ENCODE data around the gene DST.

The DST gene

DNA sequence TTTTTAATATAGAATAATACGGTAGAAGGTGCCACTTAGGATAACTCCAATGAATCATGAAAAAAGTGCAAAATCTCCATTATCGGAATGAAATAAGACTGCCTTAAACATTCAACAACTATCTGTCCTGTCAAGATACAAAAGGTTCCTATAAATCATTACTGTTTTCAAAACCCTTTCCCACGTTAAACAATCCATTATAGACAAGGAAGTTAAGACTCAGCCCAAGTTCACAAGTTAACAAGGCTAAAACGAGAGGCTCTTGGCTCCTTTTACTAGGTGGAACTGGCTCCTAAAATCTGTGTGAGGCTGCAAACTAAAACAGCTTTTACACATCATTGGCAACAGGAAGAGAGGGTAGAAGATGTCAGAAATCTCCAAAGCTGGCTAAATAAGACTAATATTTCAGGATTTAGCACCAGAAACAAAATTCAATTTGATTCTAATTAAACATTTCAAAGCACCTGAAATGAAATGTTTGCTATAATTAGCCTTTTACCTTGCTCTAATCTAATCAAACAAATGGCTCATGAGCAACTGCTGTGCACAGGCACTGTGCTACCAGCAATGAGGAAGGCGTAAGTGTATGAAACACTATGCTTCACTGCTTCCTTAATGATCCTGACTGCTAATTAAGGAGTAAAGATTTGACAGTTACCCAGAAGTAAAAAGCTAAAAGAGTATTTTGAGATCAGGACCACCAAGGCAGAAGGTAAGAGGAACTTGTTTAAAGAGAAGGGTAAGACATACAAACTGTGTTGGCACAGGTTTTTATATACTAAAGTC lies 109.7 kb downstream of the DST start:
- DNase-seq = no peak

DNA sequence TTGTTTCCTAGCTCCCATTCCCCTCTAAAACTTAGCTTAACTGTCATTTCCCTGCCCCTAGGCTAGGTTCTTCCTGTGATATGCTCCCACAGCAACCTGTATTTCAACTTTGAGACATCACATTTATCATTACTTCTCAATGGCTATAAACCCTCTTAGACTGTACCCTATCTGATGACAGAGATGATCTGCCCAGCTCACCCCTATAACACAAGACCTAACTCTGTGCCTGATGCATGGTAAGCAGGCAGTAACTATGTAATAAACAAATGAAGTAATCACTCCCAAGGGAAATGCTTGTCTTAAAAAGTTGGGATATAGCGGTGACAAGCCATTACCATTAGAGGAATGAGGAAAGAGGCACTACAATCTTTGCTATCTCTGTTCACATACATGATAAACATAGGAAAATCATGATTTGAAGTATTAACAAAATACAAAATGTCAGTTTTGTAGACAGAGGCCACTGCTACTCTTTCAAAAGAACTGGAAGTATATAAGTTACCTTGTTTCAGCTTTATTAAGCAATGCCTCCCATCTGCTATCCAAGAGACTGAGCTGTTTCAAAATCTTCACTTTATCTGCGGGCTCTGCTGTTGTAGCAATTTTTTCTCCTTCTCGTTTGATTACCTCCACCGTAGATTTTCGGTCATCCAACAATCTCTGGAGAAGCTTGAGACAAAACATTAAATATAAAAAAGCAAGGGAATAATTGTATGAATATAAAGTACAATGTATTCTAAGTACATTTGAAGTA lies 110.7 kb downstream of the DST start:
- no peak for DNase-seq

DNA sequence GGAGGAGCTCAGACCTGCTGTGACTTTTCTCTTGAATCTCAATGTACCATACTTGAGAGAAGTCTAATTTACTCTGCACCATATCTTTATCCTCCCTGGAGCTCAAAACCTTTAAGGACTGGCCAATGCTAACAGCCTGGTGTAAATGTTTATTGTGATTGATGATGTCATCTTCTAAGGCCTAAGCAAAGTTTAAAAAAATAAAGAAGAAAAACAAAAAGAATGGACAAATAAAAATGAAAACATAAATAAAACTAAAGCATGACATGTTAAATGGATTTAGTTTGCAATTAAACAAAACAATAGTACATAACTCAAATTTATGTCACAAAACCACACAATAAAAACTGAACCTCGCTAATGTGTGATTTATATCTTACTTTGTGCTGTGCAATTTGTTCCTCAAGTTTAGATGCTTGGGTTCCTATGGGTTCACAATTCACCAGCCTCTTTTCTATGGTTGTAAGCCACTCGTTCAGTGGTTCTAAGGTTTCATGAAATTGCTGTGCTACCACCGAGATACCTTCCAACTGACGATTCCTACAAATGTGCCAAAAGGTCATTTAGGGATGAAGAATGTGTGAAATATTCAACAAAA lies 113.0 kb downstream of the DST start:
- DNase-seq = no peak

GRCh38 chr6:56528412-56528841 lies 114.3 kb downstream of the DST start:
- DNase-seq = no peak

DNA sequence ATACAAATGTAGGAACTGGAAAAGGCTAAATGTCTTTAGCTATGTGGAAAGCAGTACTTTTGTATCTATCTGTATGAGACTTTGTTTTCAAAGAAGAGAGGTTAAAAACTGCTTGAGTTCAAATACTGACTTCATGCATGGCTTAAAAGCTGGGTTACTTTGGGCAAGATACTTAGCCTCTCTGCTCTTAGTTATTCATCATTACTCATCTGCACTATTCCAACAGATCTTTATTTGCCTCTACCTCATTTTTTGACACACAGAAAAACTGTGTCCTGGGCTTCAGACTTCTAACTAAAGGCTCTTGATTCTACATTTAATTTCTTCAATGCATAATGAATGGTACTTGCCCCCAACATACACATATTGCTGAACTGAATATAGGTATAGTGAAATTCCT lies 114.8 kb downstream of the DST start:
- no peak for DNase-seq

DNA sequence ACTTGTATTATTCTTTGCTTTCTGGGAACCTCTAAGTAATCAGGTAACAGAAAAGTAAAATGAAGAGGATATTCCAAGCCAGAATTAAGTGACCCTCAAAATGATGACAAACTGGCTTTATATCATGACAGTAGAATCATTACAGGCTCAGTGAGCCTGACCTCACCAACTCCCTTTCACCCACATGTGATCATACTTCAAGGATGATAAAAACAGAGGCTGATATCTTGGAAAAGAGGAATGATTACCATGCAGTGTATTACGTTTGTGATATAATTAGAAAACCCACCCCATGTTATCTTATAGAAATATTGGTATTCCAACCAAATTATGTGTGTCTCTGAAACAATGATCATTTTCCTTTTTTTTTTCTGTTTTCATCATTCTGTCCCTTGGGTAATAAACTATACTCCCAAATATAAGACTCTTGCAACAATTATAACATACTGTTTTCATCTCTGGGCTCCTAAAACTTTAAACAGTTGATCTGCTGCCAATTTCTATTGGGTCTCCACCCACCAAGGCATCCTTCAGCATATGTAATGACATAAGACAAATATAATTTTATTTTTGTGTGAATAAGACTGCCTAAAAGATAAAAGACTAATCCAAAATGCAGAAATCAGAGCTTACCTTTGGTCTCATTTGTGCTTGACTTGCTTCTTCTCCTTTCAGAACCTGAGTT lies 115.7 kb downstream of the DST start:
- no peak for DNase-seq

GRCh38 chr6:56525974-56526789 lies 116.5 kb downstream of the DST start:
- DNase-seq = no peak

- no peak for DNase-seq
Observed at GRCh38 chr6:56524891-56525703, 117.6 kb downstream of the DST start.

GRCh38 chr6:56522495-56523270 lies 120.0 kb downstream of the DST start:
- DNase-seq = no peak

DNA sequence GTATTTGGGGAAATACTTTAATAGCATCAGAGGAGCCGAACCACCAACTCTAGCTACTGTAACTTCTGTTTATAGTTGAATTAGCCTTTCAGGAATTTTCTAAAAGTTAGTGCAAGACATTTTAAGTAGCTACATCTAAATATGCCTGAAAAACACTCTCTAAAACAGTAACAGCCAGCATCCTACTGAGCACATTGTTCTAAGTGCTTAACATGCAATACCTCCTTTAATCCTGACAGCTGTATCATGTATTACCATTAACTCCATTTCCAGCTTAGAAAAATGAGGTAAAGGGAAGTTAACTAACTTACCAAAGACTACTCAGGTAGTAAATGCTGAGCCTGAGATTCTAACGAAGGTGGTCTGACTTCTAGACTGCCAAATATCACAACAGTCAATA lies 120.7 kb downstream of the DST start:
- DNase-seq = no peak

- no peak for DNase-seq
Observed at GRCh38 chr6:56521454-56521853, 121.2 kb downstream of the DST start.

GRCh38 chr6:56520218-56520617 lies 122.5 kb downstream of the DST start:
- no peak for DNase-seq

DNA sequence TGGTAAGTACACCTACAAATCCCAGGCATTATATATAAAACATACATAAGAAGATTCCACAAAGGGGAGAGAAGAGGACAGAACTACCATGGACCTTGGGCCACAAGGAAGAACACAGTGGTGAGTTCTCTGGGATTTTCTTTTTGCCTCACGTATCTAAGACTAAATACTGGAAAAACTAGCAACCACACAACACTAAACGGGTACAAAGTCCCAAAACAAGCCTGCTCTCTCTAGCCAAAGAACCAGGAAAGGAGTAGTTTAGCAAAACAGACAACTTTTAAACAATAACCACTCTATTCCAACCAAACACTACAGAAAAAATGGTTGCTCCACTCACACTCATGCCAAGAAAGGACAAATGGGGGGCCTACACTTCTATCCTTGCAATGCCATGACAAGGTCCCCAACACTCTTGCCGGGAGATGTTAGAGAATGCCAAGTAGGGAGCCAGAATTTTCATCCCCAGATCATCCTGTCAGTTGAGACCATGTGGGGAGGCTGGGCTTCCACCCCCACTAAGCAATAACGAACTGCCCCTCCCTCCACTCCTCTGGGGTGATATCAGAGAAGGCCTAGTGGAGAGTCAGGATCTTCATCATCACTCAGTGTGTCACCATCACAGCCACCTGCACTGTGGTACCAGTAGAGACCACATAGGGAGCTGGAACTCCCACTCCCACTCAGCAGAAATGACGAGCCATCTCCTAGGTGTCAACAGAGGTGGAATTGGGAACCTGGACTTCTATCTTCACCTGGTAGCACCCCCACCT lies 123.5 kb downstream of the DST start:
- DNase-seq = no peak

DNA sequence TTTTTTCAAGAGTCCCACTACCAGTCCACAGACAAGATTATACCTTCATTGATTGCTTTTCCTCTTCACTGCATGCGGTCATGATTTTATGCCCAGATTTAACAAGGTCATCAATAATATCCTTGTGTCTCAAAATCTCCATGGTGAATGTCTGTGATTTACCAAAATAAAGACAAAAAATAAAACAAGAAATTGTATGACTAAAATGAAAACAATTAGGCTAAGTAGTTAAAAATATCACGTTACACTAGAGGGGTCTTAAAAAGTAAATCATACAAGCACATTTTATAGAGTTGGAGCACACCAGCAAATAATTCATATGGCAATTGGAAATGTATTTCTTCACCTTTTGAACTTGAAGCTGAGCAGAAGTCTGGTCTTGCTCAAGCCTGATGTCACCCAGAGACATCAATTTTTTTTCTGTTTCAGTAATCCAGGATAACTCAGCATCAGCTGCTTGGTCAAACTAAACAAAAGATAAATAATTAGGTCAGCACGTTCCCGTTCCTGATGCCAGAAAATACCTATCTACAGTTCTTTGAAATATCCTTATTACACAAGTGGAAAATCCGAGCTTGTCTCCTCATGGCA lies 125.4 kb downstream of the DST start:
- DNase-seq = peak; percentile 75

- DNase-seq = no peak
Observed at GRCh38 chr6:56516003-56516402, 126.7 kb downstream of the DST start.

- DNase-seq = peak; percentile 92
Observed at GRCh38 chr6:56515081-56515905, 127.4 kb downstream of the DST start.

DNA sequence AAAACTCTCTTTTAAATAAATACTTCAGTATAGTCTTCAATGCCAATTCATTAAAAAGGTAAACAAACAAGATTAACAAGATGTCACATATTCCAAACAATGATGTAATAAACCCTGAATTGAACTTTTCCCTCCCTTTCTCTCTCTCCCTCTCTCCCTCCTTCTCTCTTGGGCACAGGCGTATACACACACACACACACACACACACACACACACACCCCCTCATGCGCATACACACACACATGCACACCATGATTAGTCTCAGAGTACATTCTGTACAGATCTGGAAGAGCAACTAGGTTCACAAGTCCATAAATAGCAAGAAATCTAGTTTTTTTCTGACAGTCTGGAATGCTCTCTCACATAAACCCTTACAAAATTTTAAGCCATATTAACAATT lies 128.3 kb downstream of the DST start:
- no peak for DNase-seq

GRCh38 chr6:56513631-56514030 lies 129.1 kb downstream of the DST start:
- no peak for DNase-seq

GRCh38 chr6:56511591-56511990 lies 131.1 kb downstream of the DST start:
- no peak for DNase-seq

All from NCI-H510A treated with DMSO at 0.1 percent for 48 hours (cell line).